OCI-LY1 (cell line): Measurements from ENCODE around the gene TMPRSS13.

Experiments
- CTCF ChIP-seq: fragments of 200-600 bp; sonication (generic), shearing (Covaris generic); IDR thresholded peaks from 2 replicates; pipeline ENCODE4 v1.5.1; 2017; ENCODE audit warnings: mild to moderate bottlenecking, antibody characterized with exemption, low read length, moderate library complexity, mixed read lengths
- EZH2 ChIP-seq: fragments of 200-600 bp; sonication (generic), shearing (Covaris generic); IDR thresholded peaks from 2 replicates; pipeline ENCODE4 v1.8.0; 2017; ENCODE audit warnings: borderline replicate concordance, mixed run types, mild to moderate bottlenecking, antibody characterized with exemption, low read length, moderate library complexity, mixed read lengths

GRCh38 chr11:117970400-117971024, 41.3 kb upstream of the TMPRSS13 start:
- TF ChIP-seq CTCF = no peak
- TF ChIP-seq EZH2 = no peak
